HG02938 (cell line): ENCODE measurements around the gene IL22RA2.

Experiments used
- ATAC-seq: cut with Tn5 transposase; IDR thresholded peaks from one replicate; pipeline ENCODE4 v1.9.1; 2021; ENCODE audit warnings: mild to moderate bottlenecking, moderate library complexity; ENCODE audit not compliant: unreplicated experiment

The IL22RA2 gene

DNA sequence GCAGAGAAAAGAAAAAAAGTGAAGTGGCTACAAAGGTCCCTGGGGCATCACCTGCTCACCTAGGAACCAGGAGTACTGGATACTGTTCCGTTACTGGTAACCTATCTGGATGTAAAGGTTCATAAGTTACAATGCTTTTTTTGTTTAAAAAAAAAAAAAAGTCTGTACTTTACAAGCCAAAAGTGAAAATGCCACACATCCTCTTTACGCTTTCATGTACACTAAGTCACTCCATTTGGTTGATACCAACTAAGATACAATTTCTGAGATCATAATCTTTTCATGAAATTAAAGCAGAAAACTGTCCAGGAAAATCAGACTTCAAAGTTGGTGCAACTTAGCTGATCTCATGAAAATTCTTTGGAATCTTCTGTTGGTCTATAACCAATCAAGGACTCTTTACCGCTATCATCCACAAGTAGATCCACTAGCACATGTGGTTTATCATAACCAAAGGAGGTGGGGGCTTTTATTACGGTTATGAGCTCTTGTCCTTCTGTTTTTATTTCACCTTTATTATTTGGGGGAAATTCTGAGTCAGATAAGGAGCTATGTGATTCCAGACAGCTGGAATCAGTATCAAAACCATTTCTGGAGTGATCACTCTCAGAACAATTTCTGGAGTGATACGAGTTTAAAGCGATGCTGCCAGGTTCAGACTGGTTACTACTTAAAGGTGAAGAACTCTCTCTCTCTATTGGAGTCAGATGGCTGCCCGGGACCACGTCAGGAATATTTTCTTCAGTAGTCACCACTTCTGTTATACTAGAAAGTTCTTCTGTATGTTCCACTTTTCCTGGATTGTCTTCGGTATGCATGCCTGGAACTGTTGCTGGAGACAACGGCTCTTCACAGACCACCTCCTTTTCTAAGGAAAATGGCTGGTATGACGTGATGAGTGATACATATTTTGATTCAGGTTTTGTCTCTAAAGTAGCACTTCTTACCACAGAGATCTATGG is 24.5 kb upstream of the IL22RA2 start:
- ATAC-seq, result no peak

GRCh38 chr6:137193256-137194070 is 20.0 kb upstream of the IL22RA2 start:
- ATAC-seq, result no peak

- ATAC-seq, result no peak
Observed at GRCh38 chr6:137192821-137193220, 19.4 kb upstream of the IL22RA2 start.

- ATAC-seq, result no peak
Observed at GRCh38 chr6:137191670-137192069, 18.2 kb upstream of the IL22RA2 start.

- no peak for ATAC-seq
Observed at GRCh38 chr6:137191236-137191635, 17.8 kb upstream of the IL22RA2 start.

DNA sequence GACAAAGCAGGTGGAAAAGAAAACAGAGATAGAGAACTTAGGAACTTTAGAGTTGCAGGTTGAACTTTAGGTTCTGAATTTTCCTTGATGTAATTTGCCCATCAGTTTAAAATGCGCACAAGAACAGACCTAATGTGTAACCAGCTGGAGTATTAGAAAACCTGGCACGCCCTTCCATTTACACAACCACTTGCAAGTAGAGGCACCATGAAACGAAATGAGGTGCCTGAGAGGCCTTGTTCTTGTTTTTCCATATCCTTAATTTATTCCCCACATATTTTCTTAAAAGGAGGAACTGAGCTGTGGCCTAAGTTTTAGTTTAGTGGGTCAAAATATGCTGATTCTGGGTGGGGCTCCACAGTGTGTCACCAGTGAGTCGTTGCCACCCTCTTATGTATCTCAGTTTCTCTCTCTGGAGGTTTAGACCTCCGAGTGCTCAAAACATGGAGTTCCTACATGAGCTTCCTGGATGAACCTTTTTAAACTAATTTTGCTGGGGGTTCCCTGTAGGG is 17.2 kb upstream of the IL22RA2 start:
- ATAC-seq, result no peak

- no peak for ATAC-seq
Observed at GRCh38 chr6:137188855-137189254, 15.4 kb upstream of the IL22RA2 start.

- no peak for ATAC-seq
Observed at GRCh38 chr6:137185290-137185689, 11.8 kb upstream of the IL22RA2 start.

DNA sequence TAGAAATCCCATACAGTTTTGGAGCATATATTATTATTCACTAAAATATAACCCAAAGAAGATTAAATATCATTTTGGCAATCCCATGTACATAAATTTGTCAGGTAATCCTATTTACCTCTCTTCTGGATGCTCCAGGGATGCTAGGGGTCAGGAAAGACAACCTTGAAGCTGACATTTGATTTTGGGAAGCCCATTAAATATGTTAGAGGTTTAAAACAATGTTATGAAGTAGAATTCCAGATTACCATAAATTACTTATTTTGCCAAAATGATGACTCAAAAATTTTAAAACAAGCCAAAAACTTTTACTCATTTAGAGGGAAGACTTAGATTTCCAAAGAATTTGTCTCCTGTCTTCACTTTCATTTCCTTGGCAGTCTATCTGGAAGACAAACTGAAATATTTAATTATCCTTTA is 9.2 kb upstream of the IL22RA2 start:
- no peak for ATAC-seq

- no peak for ATAC-seq
Observed at GRCh38 chr6:137181891-137182653, 8.6 kb upstream of the IL22RA2 start.

DNA sequence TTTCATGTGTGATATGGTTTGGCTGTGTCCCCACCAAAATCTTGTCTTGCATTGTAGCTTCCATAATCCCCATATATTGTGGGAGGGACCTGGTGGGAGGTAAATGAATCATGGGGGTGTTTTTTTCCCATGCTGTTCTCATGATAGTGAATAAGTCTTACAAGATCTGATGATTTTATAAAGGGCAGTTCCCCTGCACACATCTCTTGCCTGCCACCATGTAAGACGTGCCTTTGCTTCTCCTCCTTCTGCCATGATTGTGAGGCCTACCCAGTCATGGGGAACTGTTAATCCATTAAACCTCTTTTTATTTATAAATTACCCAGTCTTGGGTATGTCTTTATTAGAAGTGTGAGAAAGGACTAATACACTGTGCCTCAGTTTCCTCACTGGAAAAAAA is 4.2 kb upstream of the IL22RA2 start:
- ATAC-seq, result no peak

DNA sequence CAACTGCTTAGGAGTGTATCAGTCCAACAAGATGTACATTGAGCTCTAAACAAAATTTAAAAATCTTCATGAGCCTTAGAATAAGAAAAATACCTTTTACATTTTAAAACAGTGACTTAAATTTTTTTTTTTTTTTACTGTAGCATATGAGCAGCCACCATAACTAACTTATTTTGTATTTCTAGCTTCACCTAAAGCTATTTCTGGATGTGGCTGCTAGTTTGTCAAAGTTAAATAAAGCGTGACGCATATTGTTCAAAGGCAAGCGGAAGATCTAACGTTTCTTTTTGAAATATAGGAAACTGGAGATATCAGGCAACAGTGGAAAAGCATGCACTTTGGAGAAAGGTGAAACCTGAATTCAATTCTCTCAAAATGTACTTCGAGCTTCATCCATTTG is 3.3 kb upstream of the IL22RA2 start:
- no peak for ATAC-seq

- ATAC-seq, result no peak
Observed at GRCh38 chr6:137175868-137176245, 2.4 kb upstream of the IL22RA2 start.

GRCh38 chr6:137175157-137175867 is 1.9 kb upstream of the IL22RA2 start:
- no peak for ATAC-seq

DNA sequence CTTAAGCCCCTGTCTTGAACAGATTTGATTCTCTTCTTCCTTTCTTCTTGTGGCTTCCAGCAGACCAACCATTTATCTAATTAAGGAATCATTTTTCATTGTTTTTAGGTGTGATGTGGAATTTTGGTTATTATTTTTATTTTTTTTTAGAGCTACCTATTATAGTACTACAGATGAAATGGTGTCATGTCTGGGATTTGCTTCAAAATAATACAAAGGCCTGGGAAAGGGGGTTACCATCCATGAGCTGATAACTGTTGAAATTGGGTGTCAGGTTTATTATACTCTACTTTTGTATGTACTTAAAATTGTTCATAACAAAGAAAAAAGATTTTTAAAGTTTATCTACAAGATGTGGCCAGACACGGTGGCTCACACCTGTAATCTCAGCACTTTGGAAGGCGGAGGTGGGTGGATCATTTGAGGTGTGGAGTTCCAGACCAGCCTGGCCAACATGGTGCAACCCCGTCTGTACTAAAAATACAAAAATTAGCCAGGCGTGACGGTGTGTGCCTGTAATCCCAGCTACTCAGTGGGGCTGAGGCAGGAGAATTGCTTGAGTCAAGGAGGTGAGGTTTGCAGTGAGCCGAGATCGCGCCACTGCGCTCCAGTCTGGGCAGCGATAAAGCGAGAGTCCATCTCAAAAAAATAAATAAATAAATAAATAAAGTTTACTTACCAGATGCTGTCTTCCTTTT is 561 bp downstream of the IL22RA2 start:
- no peak for ATAC-seq

DNA sequence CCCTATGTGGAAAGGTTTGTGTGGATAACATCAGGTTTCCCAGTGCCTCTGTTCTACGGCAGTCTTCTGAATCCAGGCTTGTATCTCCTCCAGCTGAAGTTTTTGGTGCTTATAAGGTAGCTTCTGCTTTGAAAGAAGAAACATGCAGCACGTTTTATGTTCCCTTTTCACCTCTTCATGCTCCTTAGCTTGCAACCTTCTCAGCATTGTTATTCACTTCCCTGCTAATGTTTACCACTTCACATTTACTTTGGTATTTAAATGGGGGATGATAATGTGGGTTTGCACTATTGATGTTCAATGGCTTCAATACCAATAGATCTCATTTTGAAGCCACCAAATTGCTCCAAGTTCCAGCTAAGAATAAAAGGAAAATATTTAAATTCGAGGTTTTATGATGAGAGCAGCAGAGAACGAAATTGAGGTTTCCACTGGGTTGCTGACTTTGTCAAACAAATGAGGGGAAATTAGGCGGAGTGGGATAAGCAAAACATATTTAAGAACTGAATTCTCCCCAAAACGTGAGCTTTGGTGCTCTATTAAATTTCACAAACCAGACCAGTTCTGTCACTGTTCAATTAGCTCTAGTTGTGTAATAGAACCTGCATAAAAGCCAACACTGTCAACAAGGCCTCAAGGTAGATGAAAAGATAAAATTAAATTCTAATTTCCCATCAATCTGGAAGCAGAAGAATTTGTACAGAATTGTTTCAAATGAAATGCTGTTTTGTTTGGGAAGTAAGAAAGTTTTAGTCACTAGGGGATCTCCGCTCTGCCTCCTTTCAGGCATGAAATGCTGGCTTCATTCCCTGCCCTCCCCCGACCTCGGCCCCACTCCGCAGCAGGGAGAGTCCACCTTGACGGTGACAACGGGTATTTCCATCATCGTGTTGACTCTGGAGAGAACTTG is 1.4 kb downstream of the IL22RA2 start:
- ATAC-seq, result no peak

DNA sequence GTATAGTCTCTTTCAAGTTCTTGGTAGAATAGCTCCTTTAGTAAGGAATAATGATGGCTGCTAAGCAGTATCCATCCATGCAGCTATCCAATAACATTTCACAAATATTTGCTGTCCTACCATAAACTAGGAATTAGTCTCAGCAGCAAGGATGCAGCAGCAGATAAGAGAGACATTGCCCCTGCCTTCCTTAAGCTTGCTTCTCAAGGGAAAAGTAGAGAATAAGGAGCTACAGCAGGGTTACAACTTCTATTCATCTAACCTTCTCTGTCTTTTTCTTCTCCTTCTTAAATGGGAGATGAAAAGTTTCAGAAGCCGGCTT is 2.4 kb downstream of the IL22RA2 start:
- ATAC-seq, result no peak

GRCh38 chr6:137170266-137171052 is 3.0 kb downstream of the IL22RA2 start:
- no peak for ATAC-seq
